Progenitor cell of endocrine pancreas (in vitro differentiated cells): ENCODE results near the gene ZYG11A. TPM values are rescaled to one million over a fixed set of nuclear protein-coding genes. Genes with fewer than 3 reads are reported as not detected.

Experiments used
- DNase-seq: peaks from one replicate; pipeline ENCODE4 v3.0.0; 2021; ENCODE audit warnings: low spot score; ENCODE audit not compliant: unreplicated experiment
- H3K27ac Mint-ChIP-seq: 2 replicates; pipeline ENCODE4 v1.8.0; 2021; ENCODE audit warnings: mild to moderate bottlenecking, moderate library complexity, mixed read lengths
- H3K27me3 Mint-ChIP-seq: 2 replicates; pipeline ENCODE4 v1.8.0; 2021; ENCODE audit warnings: mixed read lengths
- H3K36me3 Mint-ChIP-seq: 2 replicates; pipeline ENCODE4 v1.8.0; 2022; ENCODE audit warnings: mixed read lengths; ENCODE audit not compliant: insufficient read depth
- H3K4me1 Mint-ChIP-seq: 2 replicates; pipeline ENCODE4 v1.8.0; 2021; ENCODE audit warnings: low read depth, mixed read lengths
- H3K4me3 Mint-ChIP-seq: 2 replicates; pipeline ENCODE4 v1.8.0; 2021; ENCODE audit warnings: low read depth, mild to moderate bottlenecking, moderate library complexity, mixed read lengths
- H3K9me3 Mint-ChIP-seq: 2 replicates; pipeline ENCODE4 v1.8.0; 2021; ENCODE audit warnings: low read depth, mixed read lengths
- CTCF ChIP-seq: fragments of 200-600 bp; sonication (generic); IDR thresholded peaks from one replicate; pipeline ENCODE4 v1.5.0; 2021; ENCODE audit warnings: antibody characterized with exemption, mild to moderate bottlenecking; ENCODE audit not compliant: unreplicated experiment
- microRNA-seq: library from miRNA; unstranded; fragments of <30 nt; microRNA quantifications from one replicate; pipeline ENCODE4 v1.1.0, GENCODE V29; 2020; ENCODE audit warnings: borderline number of aligned reads; ENCODE audit not compliant: unreplicated experiment
- total RNA-seq: library from RNA; stranded (reverse); gene quantifications from 2 replicates; pipeline ENCODE4 v1.2.1, GENCODE V29; 2021

ZYG11A gene
- total RNA-seq, 1 donor from 2014 or later: not detected

- no peak for TF ChIP-seq CTCF
- no peaks in the 10 kb centered on the region for H3K9me3 Mint-ChIP-seq
- no peak overlapping the region for H3K4me3 Mint-ChIP-seq
- H3K27ac Mint-ChIP-seq: no peak overlapping the region
- H3K4me1 Mint-ChIP-seq: peaks cover 1% of the 10 kb centered on the region
- no peak for DNase-seq
- H3K36me3 Mint-ChIP-seq: no peaks in the 10 kb centered on the region
- H3K27me3 Mint-ChIP-seq: no peaks in the 10 kb centered on the region
These were observed 95.0 kb downstream of the ZYG11A start for GRCh38 chr1:52937433-52938182.

- Mint-ChIP-seq H3K4me3 (no peak overlapping the region), H3K9me3 (no peaks in the 10 kb centered on the region), H3K4me1 (peaks cover 1% of the 10 kb centered on the region), H3K27me3 (no peaks in the 10 kb centered on the region), H3K27ac (no peak overlapping the region), H3K36me3 (no peaks in the 10 kb centered on the region)
- DNase-seq: no peak
- no peak for TF ChIP-seq CTCF
These were observed 95.6 kb downstream of the ZYG11A start for GRCh38 chr1:52938183-52938451.

GRCh38 chr1:52943876-52944416 lies 101.4 kb downstream of the ZYG11A start:
- DNase-seq: no peak
- Mint-ChIP-seq H3K4me1 (peaks cover 1% of the 10 kb centered on the region), H3K9me3 (no peaks in the 10 kb centered on the region), H3K36me3 (no peaks in the 10 kb centered on the region), H3K4me3 (no peak overlapping the region), H3K27me3 (no peaks in the 10 kb centered on the region), H3K27ac (no peak overlapping the region)
- TF ChIP-seq CTCF: no peak

- Mint-ChIP-seq H3K9me3 (no peaks in the 10 kb centered on the region), H3K36me3 (no peaks in the 10 kb centered on the region), H3K27me3 (no peaks in the 10 kb centered on the region), H3K4me1 (peaks cover 1% of the 10 kb centered on the region), H3K4me3 (no peak overlapping the region), H3K27ac (no peak overlapping the region)
- TF ChIP-seq CTCF: no peak
- DNase-seq: no peak
These were observed 102.0 kb downstream of the ZYG11A start for GRCh38 chr1:52944566-52944965.

Small RNA genes lying within 50 kb of the gene (microRNA-seq; reads per million reads assigned to microRNA genes)
- gene MIR1273F (not detected), gene MIR1273G (not detected), gene MIR5095 (not detected)

Other genes starting within 250 kb of the ZYG11A start
- gene GPX7, start 240.4 kb upstream of the ZYG11A start, total RNA-seq: 26.7 and 28.9 TPM in 2 replicates
- gene SHISAL2A, start 209.6 kb upstream of the ZYG11A start, total RNA-seq: 0.29 and 0.38 TPM in 2 replicates
- gene COA7, start 144.4 kb upstream of the ZYG11A start, total RNA-seq: 15.4 and 16.5 TPM in 2 replicates
- gene ZYG11B, start 116.3 kb upstream of the ZYG11A start, total RNA-seq: 30.4 and 31.5 TPM in 2 replicates
- 122 and 131 TPM in 2 replicates for gene ECHDC2, start 79.0 kb downstream of the ZYG11A start, total RNA-seq
- gene SCP2, start 84.5 kb downstream of the ZYG11A start, total RNA-seq: 60.8 and 67.8 TPM in 2 replicates
- 0.26 and 0.38 TPM in 2 replicates for gene PODN, start 219.5 kb downstream of the ZYG11A start, total RNA-seq